ENCODE results near the gene ZP1.

The ZP1 gene

GRCh38 chr11:60851327-60852104, 15.8 kb upstream of the ZP1 start:
- no peak for TF ChIP-seq CTCF (conservative IDR thresholded peaks at IDR 0.05; ENCODE audit: control insufficient read depth, insufficient read depth, low read depth, low read length)
- no peak for DNase-seq (ENCODE audit: low read depth)
- no peak overlapping the region for H3K4me3 ChIP-seq (ENCODE audit: control insufficient read depth, low read depth, low read length)

- DNase-seq (ENCODE audit: low read depth): no peak
- no peak for TF ChIP-seq CTCF (conservative IDR thresholded peaks at IDR 0.05; ENCODE audit: control insufficient read depth, insufficient read depth, low read depth, low read length)
- H3K4me3 ChIP-seq (ENCODE audit: control insufficient read depth, low read depth, low read length): no peak overlapping the region
Measured at GRCh38 chr11:60852117-60852981, 15.0 kb upstream of the ZP1 start.

- H3K4me3 ChIP-seq (ENCODE audit: control insufficient read depth, low read depth, low read length): no peak overlapping the region
- no peak for DNase-seq (ENCODE audit: low read depth)
- TF ChIP-seq CTCF (conservative IDR thresholded peaks at IDR 0.05; ENCODE audit: control insufficient read depth, insufficient read depth, low read depth, low read length): no peak
Measured at GRCh38 chr11:60852982-60853950, 14.1 kb upstream of the ZP1 start.

GRCh38 chr11:60854140-60854846, 13.0 kb upstream of the ZP1 start:
- DNase-seq (ENCODE audit: low read depth): no peak
- TF ChIP-seq CTCF (conservative IDR thresholded peaks at IDR 0.05; ENCODE audit: control insufficient read depth, insufficient read depth, low read depth, low read length): no peak
- no peak overlapping the region for H3K4me3 ChIP-seq (ENCODE audit: control insufficient read depth, low read depth, low read length)

GRCh38 chr11:60854847-60855725, 12.3 kb upstream of the ZP1 start:
- no peak for DNase-seq (ENCODE audit: low read depth)
- H3K4me3 ChIP-seq (ENCODE audit: control insufficient read depth, low read depth, low read length): no peak overlapping the region
- TF ChIP-seq CTCF (conservative IDR thresholded peaks at IDR 0.05; ENCODE audit: control insufficient read depth, insufficient read depth, low read depth, low read length): no peak

All from fibroblast of mammary gland (primary cell).